ENCODE measurements around the gene FOXB2.

- TF ChIP-seq TCF4 (CRISPR knock-in tag; IDR thresholded peaks at IDR 0.05; ENCODE audit: borderline replicate concordance) (no peak), PATZ1 (CRISPR knock-in tag; IDR thresholded peaks at IDR 0.05; ENCODE audit: borderline replicate concordance) (no peak), ZNF565 (CRISPR knock-in tag; conservative IDR thresholded peaks at IDR 0.05; ENCODE audit: low read depth) (no peak), CSDC2 (CRISPR knock-in tag; IDR thresholded peaks at IDR 0.05) (no peak), CREB5 (CRISPR knock-in tag; IDR thresholded peaks at IDR 0.05; ENCODE audit: low read depth) (no peak), PPARA (CRISPR knock-in tag; IDR thresholded peaks at IDR 0.05; ENCODE audit: borderline replicate concordance) (no peak), POU6F1 (CRISPR knock-in tag; IDR thresholded peaks at IDR 0.05; ENCODE audit: borderline replicate concordance, low read depth) (no peak), ZNF8 (CRISPR knock-in tag; IDR thresholded peaks at IDR 0.05) (no peak)
Measured at GRCh38 chr9:77013206-77013931, 6.1 kb upstream of the FOXB2 start.
